HL-60/S4 treated with retinoic acid at 250 ng/mL for 4 days and 3 days (cell line): ENCODE results near the gene HSFX3.
"Not testable (repeated sequence)": the region's sequence is repeated elsewhere in the genome, so short reads cannot be mapped to it uniquely, and the experiment has no call there.

Source experiments
- in situ Hi-C: fragments of 300-500 bp; cut with MboI; formaldehyde crosslinking; loops from 2 replicates; pipeline ENCODE4 v1.7.0; 2022; ENCODE audit warnings: low sequenced_read_pairs

Gene HSFX3

DNA sequence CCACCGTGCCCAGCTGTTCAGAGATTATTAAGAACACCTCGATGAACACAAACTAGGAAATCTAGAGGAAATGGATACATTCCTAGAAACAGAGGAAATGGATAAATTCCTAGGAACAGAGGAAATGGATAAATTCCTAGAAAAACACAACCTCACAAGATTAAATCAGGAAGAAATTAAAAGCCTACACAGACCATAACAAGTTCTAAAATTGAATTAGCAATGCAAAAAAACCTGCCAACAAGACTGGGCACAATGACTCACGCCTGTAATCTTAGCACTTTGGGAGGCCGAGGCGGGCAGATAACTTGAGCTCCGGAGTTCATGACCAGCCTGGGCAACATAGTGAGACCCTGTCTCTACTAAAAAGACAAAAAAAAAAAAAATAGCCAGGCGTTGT, 31.5 kb downstream of the HSFX3 start:
- in situ Hi-C loops, result no loop called here

GRCh38 chrX:149517308-149517707, 32.4 kb downstream of the HSFX3 start:
- in situ Hi-C loops, result no loop called here

GRCh38 chrX:149516604-149517003, 33.1 kb downstream of the HSFX3 start:
- in situ Hi-C loops, result no loop called here

DNA sequence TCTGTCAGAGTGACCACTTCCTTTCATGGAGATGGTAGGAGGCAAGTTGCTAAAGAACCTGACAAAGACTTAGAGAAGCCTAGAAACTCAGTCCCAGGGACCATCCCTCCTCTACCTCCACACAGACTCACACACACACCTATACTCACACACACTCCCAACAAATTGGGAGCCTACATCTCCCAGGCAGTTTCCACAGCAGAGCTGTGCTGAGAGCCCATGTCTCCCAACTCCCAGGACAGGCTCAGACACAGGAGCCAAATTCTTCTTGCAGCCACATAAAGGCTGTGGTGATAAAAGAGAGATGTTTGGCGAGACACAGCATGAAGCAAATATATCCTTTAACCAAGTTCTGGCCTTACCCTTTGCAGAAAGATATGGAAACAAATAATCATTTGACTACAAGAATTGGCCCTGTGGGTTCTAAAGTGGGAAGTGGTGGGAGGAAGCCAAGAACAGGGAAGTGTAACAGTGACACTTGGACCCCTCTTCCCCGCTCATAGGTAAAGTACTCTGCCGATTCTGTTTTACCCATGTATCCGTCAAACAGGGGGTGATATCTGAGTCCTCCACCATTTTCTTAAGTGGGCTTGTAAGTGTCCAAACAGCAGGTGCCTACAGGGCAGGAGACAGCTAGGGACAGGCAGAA, 33.6 kb downstream of the HSFX3 start:
- in situ Hi-C loops, result no loop called here

GRCh38 chrX:149513825-149514428, 35.8 kb downstream of the HSFX3 start:
- in situ Hi-C loops, result no loop called here

DNA sequence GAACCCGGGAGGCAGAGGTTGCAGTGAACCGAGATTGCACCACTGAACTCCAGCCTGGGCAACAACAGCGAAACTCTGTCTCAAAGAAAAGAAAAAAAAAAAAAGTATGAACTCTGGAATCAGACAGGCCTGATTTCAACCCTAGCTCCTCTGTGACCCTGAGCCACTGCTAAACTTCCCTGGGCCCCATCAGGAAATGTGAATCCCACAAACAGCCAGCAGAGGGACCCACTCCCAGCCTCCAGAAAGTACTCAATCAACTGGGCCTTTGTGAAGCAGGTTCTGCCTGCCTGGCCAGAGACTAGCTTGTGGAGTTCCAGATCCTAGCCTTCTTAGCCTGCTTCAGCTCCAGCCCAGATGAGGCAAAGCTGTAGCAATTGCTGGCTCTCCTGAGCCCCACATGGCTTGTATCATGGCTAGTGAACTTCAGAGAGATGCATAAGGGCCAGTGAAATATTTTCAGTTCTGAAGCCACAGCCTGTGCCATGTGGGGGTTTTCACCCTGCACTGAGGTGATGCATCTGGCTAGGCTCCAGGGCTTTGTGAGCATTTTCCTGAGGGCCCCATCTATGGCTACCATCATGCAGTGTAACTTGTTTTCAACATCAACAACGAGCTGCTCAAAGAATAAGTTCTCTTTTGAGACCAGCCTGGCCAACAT, 37.4 kb downstream of the HSFX3 start:
- in situ Hi-C loops, result no loop called here

- in situ Hi-C loops, result no loop called here
Measured at GRCh38 chrX:149511081-149511480, 38.6 kb downstream of the HSFX3 start.

DNA sequence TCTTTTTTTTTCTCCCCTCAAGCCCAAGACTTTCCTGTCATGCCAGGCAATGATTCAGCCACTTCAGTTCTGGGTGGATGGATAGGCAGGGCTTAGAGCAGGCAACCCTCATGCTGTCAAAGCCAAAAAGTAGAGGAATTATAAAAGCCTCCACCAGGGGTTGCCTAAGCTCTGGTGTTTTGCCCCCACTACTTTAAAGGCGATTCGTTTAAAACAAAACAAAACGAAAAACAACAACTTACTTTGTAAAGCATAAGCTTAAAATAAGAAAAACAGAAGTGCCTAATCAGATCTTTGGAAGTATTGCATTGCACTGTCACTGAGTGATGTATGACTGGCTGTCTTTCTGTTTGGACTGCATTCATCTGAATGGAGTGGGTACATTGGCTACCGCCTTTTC, 39.3 kb downstream of the HSFX3 start:
- in situ Hi-C loops, result no loop called here

DNA sequence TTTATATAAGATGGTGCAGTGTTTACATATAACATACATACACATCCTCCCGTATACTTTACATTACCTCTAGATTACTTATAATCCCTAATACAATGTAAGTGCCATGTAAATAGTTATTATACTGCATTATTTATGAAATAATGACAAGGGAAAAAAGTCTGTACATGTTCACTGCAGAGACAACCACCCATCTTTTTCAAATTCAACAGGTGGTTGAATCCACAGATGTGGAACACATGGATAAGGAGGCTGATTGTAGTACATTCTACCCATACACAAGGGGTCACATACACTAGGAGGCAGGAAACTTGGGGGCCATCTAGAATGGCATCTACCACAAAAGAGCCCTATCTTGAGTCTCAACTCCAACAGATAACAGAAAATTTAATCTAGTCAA, 41.3 kb downstream of the HSFX3 start:
- in situ Hi-C loops, result no loop called here

- in situ Hi-C loops, result no loop called here
Measured at GRCh38 chrX:149506349-149506748, 43.4 kb downstream of the HSFX3 start.

DNA sequence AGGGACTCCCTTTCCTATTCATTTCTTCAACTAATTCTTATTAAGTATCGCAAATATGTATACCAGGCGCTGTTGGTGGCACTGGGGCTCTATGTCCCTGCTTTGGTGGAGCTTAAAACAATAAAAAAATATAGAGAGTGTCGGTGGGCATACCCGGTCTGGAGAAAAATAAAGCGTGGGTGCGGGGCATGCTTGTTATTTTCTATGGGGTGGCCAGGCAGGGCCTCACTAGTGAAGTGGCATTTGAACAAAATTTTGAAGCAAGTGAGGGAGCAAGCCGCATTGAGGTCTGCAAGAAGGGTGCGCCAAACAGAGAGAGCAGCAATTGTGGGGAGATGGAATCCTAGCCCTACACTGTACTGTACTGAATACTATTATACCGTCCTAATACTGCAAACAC, 44.1 kb downstream of the HSFX3 start:
- in situ Hi-C loops, result no loop called here

- in situ Hi-C loops, result no loop called here
Measured at GRCh38 chrX:149504915-149505651, 44.6 kb downstream of the HSFX3 start, which contains the start of gene IDS. Gene IDS (minus strand): TSS chrX:149505306. CDS start chrX:149505137, 169 bp downstream.

GRCh38 chrX:149504226-149504914, 45.4 kb downstream of the HSFX3 start:
- in situ Hi-C loops, result no loop called here

- in situ Hi-C loops, result not testable (repeated sequence)
Measured at GRCh38 chrX:149503446-149503845, 46.3 kb downstream of the HSFX3 start.

- in situ Hi-C loops, result not testable (repeated sequence)
Measured at GRCh38 chrX:149502923-149503322, 46.8 kb downstream of the HSFX3 start.

GRCh38 chrX:149499766-149500165, 50.0 kb downstream of the HSFX3 start:
- in situ Hi-C loops, result no loop called here

GRCh38 chrX:149498767-149499166, 51.0 kb downstream of the HSFX3 start:
- in situ Hi-C loops, result no loop called here
